Raji (cell line): ENCODE measurements around the gene KCNA5.

Source experiments
- POLR2A ChIP-seq: IDR thresholded peaks from 2 replicates; pipeline ENCODE4 v1.6.1; 2011; ENCODE audit warnings: low read depth, low read length, control low read depth; ENCODE audit not compliant: insufficient read depth

KCNA5 gene

DNA sequence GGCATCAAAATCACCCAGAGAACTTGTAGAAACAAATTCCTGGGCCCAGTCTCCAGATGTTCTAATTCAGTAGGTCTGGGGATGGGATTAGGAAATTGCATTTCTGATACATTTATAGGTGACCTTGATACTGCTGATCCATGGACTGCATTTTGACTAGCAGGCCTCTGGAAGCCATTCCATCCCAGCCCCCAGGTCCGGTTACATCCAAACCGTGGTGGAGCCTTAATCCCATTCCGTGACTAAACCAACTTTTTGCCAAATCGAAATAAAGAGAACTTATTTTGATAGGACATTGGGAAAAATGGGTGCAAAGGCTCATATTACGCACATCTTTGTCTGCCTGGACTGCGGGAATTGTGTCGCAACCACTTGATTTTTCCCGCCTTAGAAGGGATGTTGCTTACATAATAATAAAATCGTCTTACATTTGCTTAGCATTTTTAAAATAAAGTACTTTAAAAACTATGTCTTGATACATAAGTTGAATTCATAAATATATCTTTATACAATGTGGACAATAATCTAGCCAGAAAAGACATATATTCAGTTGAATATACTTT, 5.8 kb upstream of the KCNA5 start:
- no peak for TF ChIP-seq POLR2A

DNA sequence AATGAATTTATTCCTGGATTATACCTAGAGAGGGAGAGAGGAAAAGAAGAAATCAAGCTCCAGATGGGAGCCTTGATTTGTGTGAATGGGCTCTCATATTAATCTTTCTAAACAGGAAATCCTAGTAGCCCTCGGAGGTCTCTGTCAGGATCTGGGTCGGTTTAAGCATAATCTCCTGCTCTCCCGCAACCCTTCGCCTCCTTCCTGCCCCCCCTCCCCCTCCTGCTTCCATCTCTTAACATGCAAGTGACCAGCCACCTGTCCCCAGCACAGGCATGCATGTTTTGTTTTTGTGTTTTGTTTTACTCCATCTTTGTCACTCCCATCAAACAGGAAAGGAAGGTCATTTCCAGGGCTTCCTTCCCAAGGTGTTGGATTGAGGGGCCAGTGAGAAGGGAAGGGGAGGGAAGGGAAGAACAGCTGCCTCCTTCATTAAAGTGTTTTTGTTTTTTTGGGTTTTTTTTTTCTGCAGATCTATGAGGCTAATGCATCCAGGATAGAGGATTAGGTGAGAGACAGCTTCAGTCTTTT, 4.8 kb upstream of the KCNA5 start:
- no peak for TF ChIP-seq POLR2A

DNA sequence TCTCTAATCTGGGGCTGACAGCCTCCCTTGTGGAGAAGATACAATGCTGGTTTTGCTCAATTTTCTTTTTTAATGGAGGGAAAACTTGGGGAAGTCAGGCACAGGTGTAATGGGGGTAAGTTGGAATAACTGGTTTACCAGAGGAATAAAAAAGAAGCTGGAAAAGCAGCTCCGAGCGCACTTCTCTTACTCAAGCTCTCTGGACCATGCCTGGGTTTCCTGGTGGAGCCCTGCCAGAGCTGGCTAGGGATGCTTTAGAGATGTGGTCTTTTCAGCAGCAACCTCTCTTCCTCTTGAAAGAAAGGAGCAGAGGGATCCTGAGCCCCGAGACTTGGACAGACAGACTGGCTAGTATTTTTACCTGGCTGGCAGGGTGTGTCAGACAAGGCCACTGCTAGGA, 3.9 kb upstream of the KCNA5 start:
- no peak for TF ChIP-seq POLR2A

DNA sequence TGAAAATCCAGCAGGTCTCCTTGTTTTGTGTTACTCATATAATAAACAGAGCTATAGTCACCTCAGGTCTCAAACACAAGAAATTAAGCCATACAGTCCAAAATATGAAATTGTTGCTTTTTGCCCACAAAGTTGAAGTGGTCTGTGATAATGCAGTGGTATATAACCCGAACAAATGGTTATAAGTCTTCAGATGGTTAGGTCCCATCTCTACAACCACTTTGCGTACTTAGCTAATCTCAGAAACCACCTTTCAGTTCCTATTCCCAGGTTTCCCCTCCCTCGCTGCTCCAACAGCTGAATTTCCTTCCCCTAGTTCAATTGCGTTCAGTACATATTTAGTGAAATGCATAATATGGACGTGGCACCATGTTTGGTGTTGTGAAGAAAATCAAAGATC, 3.3 kb upstream of the KCNA5 start:
- no peak for TF ChIP-seq POLR2A

DNA sequence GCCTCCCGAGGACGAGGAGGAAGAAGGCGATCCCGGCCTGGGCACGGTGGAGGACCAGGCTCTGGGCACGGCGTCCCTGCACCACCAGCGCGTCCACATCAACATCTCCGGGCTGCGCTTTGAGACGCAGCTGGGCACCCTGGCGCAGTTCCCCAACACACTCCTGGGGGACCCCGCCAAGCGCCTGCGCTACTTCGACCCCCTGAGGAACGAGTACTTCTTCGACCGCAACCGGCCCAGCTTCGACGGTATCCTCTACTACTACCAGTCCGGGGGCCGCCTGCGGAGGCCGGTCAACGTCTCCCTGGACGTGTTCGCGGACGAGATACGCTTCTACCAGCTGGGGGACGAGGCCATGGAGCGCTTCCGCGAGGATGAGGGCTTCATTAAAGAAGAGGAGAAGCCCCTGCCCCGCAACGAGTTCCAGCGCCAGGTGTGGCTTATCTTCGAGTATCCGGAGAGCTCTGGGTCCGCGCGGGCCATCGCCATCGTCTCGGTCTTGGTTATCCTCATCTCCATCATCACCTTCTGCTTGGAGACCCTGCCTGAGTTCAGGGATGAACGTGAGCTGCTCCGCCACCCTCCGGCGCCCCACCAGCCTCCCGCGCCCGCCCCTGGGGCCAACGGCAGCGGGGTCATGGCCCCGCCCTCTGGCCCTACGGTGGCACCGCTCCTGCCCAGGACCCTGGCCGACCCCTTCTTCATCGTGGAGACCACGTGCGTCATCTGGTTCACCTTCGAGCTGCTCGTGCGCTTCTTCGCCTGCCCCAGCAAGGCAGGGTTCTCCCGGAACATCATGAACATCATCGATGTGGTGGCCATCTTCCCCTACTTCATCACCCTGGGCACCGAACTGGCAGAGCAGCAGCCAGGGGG, 979 bp downstream of the KCNA5 start:
- TF ChIP-seq POLR2A, result no peak

DNA sequence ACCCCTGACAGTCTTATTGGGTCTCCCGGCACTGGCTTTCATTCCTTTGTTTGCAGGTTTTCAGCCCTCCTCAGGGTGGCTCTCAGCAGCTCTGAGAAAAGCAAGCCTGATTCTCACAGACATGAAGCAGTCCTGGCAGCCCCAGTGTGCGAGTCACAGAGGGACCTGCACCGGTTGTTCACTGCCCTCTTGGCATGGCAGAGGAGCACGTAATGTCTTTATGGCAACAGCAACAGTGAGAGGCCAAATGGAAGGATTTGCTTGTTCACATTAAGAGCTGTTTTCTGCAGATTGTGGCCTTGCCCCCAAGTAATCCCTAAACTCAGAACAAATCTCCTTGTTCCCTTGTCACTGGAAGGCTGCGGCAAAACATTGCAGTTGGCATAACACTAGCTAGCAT, 3.4 kb downstream of the KCNA5 start:
- no peak for TF ChIP-seq POLR2A

DNA sequence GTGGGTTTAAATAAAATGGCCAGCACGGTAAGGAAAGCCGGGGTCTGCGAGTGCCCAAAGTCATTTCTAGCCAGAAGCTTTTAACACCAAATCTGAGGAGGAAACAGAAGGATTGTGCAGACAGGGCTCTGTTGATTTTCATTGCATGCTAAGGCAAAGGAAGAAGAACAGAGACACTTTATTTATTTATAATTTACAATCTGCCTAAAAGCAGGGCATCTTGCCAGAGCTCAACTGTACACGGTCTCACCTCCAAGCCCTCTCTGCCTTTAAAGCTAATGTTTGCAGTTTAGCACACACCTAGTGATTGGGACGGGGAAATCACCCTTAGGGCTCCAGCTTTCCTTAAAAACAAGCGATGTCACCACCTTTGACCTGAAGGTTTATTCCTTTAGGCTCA, 4.0 kb downstream of the KCNA5 start:
- no peak for TF ChIP-seq POLR2A

DNA sequence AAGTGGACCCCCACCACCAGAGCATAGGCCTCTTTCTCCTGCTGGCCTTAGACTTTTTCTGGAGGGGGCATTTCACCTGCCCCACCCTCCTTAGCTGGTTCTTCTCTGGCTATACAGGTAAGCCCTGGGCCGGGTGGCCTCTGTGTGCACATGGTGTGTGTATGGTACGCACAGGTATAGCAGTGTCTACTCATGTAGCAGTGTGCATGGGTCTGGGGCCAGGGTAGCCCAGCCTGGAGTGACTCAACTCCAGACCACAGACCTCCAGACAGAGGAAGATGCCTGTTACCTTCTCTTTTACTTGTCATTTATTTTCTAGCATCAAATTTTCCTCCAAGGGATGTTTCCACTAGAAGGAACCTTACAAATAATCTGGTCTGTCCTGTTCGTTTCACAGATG, 6.9 kb downstream of the KCNA5 start:
- no peak for TF ChIP-seq POLR2A

DNA sequence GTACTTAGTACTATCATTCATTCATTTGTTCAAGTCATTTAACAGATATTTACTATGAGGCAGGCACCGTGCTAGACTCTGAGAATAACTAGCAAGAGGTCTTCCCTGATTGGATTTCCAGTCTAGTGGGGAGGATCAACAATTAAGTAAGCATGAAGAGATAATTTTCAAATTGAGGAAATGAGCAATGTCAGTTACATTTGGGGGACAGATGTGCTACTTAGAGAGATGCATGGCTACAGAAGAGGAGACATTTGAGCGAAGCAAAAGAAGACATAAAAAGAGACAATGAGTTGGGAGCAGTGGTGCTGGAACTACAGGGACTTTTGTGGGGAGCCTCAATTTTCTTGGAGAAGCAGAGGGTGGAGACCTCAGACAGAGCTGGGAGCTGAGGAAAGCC, 7.7 kb downstream of the KCNA5 start:
- no peak for TF ChIP-seq POLR2A

DNA sequence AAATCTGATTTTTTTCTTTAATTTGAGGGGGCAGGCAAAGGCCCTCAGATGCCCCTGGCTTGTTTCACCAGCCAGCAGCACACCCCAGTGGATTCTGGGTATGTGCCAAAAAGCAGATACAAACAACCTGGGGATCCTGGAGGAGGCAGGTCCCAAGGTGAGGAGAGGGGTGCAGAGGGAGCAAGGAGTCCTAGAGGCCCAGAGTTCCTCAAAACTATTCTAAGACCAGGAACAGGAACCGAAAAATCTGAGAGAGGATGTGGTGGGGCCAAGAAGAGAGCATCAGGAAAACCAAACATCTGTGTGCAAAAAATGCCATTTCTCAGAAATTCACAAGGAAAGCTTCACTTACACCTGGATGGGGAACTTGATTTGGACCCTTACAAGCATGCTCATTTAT, 8.2 kb downstream of the KCNA5 start:
- no peak for TF ChIP-seq POLR2A

DNA sequence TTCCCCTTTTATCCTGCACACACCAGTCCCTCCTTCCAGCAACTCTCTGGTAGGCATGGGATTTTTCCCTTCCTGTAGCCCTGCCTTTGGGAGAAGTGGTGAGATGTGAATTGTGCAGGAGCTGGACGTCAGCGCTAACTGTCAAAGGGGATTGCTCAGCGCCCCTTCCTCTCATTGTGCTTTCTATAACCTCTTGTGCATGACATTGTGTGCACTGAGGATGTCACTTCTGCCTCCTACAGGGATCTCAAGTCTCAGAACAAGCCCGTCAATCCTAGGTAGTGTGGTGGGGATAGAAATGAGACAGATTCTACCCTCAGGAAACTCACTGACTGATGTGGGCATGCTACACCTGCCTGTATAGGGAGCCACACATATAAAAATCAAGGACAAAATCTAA, 8.7 kb downstream of the KCNA5 start:
- TF ChIP-seq POLR2A, result no peak

DNA sequence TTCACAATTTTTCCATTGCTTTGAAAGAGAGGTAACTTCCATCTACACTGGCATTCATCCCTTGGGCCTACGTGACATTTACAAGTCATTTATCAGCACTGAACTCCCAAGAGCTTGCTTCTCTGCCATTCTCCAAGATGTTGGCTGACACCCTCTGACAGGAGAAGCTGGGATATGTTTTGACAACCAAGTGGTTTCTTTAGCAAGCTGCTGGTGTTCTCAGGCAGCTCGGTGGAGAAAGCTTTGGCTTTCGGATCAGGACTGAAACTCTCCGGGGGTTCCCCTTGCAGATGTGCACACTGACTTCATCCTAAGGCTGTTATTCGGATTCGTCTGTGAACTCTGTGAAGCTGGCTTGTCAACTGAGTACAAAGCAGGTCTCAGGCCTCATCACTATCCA, 15.7 kb downstream of the KCNA5 start:
- no peak for TF ChIP-seq POLR2A

DNA sequence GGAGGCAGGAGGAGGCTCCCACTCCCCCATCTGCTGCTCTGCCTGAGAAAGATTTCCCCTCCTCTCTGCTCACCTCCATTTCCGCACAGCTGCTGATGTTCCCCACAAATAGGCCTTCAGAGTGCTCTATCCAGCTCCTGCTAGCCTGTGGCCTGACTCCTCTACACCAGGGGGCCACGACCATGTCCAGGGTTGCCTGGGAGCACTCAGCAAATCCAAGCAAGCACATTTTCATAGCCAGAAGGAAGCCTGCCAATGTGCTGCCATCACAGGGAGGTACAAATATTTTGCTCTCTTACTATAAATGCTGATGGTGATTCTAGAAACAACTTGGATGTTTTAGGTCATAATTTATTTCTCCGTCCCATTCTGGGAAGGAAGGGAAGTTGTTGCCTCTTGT, 17.3 kb downstream of the KCNA5 start:
- no peak for TF ChIP-seq POLR2A

DNA sequence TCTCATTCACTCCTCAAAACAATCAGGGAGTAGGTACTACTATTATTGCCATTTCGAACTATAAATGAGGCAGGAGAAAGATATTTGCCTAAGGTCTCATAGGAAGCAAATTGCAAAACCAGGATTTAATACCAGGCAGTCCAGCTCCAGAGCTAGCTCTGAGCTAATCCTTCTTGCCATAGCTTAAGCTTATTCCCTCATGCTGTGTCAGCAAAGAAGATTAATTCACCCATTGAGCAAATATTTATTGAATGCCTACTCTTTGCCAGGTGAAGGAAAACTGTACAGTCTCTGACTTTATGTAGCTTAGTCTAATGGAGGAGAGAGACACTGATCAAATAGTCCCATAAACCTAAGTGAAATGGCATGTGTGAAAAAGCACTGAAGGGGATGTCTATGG, 19.5 kb downstream of the KCNA5 start:
- TF ChIP-seq POLR2A, result no peak

DNA sequence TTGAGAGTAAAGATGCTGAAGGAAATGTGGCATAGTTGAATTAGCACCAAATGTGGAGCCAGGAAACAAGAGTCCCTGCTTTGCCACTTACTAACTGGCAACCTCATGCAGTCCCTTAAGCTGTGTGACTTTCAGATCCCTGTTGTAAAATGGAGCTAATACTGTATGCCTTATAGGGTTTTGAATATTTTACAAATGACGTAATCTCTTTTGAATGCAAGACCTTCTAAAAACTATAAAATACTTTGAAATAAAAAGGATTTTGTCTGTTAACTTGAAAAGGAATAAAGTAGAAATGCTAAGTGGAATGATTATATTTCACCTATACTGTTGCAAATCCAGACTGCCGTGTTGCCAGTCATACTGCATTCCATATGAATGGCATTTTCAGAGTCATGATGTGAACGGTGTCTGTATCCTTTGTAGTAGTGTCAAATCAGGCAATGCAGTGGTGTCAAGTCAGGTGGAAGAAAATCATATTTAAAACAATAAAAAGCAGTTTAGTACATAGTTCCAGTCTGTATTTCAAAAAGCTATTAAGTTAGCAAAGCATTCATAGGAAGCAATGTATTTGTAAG, 21.3 kb downstream of the KCNA5 start:
- no peak for TF ChIP-seq POLR2A

DNA sequence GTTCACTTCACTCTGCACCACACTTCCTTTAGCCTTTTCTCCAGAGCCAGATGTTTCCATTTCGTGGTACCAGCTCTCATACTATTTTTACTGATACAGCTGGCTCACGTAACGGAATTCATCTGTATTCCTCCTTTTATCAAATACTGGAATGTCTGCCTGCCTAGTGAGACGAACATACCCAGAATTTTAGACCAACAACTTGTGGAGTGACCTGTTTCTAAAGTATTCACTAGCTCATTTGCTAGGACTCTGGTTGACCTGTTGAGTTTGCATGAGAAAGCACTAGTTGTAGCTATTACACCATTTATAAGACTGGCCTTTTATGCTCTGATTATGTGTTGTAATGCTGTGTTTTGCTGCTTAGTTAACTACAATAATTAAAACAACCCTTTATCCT, 22.6 kb downstream of the KCNA5 start:
- TF ChIP-seq POLR2A, result no peak
